Astrocyte of the spinal cord (primary cell): ENCODE results near the gene DOCK2.
"Not testable (repeated sequence)": the region's sequence is repeated elsewhere in the genome, so short reads cannot be mapped to it uniquely, and the experiment has no call there.

Experiments used
- DNase-seq: peaks from one replicate; pipeline ENCODE4 v3.0.0; 2011; ENCODE audit warnings: low read depth, low spot score
- H3K4me3 ChIP-seq: 2 replicates; pipeline ENCODE4 v1.5.1; 2011; ENCODE audit warnings: low read depth, mild to moderate bottlenecking, low read length, moderate library complexity
- in situ Hi-C: cut with HindIII; loops from 2 replicates; pipeline ENCODE4 v1.10.0; 2017; ENCODE audit warnings: low sequenced_read_pairs
- TF ChIP-seq, protein P1 (sequence below): IDR thresholded peaks from 2 replicates; pipeline ENCODE4 v1.5.1; 2012; ENCODE audit warnings: low read depth, mild to moderate bottlenecking, low read length, inconsistent platforms

Gene DOCK2

DNA sequence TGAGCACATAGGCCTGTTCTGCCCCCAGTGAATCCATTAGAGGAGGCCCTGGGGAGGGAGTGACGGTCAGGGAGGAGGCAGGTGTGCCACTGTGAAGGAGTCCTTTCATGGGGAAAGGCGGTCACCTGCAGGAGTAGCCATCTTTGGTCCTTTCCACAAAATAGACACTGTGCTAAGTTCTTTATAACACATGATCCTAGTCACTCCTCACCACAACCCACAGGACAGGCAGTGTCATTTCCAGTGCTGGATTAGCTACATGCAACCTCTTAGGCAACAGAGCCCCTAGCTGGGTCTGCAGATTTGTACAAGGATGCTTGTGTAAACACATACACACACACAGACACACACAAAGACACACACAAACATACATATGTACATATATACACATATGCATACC lies 18.3 kb downstream of the DOCK2 start:
- TF ChIP-seq, protein P1, sequence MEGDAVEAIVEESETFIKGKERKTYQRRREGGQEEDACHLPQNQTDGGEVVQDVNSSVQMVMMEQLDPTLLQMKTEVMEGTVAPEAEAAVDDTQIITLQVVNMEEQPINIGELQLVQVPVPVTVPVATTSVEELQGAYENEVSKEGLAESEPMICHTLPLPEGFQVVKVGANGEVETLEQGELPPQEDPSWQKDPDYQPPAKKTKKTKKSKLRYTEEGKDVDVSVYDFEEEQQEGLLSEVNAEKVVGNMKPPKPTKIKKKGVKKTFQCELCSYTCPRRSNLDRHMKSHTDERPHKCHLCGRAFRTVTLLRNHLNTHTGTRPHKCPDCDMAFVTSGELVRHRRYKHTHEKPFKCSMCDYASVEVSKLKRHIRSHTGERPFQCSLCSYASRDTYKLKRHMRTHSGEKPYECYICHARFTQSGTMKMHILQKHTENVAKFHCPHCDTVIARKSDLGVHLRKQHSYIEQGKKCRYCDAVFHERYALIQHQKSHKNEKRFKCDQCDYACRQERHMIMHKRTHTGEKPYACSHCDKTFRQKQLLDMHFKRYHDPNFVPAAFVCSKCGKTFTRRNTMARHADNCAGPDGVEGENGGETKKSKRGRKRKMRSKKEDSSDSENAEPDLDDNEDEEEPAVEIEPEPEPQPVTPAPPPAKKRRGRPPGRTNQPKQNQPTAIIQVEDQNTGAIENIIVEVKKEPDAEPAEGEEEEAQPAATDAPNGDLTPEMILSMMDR = no peak
- H3K4me3 ChIP-seq = no peak overlapping the region
- no peak for DNase-seq
- in situ Hi-C loops = no loop called here

GRCh38 chr5:169656125-169656901 lies 19.2 kb downstream of the DOCK2 start:
- no peak overlapping the region for H3K4me3 ChIP-seq
- in situ Hi-C loops = no loop called here
- TF ChIP-seq, protein P1 = no peak
- DNase-seq = no peak

- TF ChIP-seq, protein P1 = no peak
Measured at GRCh38 chr5:169657127-169657526, 20.1 kb downstream of the DOCK2 start.

GRCh38 chr5:169662451-169662850 lies 25.4 kb downstream of the DOCK2 start:
- H3K4me3 ChIP-seq, in situ Hi-C loops, DNase-seq: not testable (repeated sequence)

More at GRCh38 chr5:169657127-169657526, 20.1 kb downstream of the DOCK2 start:
- no peak overlapping the region for H3K4me3 ChIP-seq
- in situ Hi-C loops = no loop called here
- DNase-seq = no peak

- TF ChIP-seq, protein P1 = no peak
- no peak for DNase-seq
- in situ Hi-C loops = no loop called here
- H3K4me3 ChIP-seq = no peak overlapping the region
Measured at GRCh38 chr5:169663537-169663936, 26.5 kb downstream of the DOCK2 start.

GRCh38 chr5:169666365-169666764 lies 29.3 kb downstream of the DOCK2 start:
- TF ChIP-seq, protein P1 = no peak
- no peak for DNase-seq
- in situ Hi-C loops = no loop called here
- no peak overlapping the region for H3K4me3 ChIP-seq

DNA sequence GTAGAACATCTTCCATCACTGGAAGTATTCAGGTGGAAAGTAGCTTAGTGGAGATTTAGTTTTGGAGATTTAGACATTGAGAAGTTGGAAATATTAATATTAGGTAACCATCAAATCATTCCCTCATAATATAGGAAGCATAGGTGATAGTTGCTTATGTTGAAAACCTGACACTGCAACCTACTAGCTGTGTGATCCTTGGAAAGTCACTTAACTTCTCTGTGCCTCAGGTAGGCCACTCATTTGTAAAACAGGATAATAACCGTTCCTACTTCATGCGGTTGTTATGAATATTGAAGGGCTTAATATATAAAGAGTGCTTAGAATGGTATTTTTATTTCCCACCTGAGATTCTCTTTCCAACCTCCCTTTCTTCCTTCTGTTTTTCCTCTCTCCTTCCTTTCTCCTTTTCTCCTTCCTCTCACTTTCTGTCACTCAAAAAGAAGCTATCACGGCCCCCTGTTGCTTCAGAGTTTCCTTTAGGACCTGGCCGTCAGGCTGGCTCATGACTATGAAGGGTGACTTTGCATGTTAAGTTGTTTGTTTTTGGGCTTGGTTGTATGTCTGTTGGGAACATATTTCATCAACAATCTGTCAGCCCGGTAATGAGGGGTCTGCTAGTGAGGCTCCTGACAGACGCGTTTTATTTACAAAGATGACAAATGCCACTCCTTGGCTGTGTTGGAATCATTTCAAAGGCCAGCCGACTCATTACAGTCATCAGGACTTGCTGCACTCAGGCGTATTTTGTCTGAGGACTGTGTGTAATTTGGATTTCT lies 31.0 kb downstream of the DOCK2 start:
- H3K4me3 ChIP-seq = no peak overlapping the region
- TF ChIP-seq, protein P1 = no peak
- in situ Hi-C loops = no loop called here
- peak; percentile 34 for DNase-seq
